Muscle of arm (tissue), 14 donors: ENCODE data around the gene LRRC40. TPM values are rescaled to one million over a fixed set of nuclear protein-coding genes. Genes with fewer than 3 reads are reported as not detected.
"Not testable (repeated sequence)": the region's sequence is repeated elsewhere in the genome, so short reads cannot be mapped to it uniquely, and the experiment has no call there.

Experiments
- DNase-seq: peaks from one replicate; pipeline ENCODE4 v3.0.0-alpha.2; 2013
- long read RNA-seq, 11 donors: transcript quantifications; one replicate each; lab custom pipeline, GENCODE V29; 2026
- polyA plus RNA-seq, 12 donors: library from polyadenylated mRNA; unstranded; fragments of 120-200 nt; gene quantifications; one replicate each; pipeline ENCODE4 v1.2.1, GENCODE V29; 2013; ENCODE audit not compliant: insufficient read length in 12 of 12

LRRC40 gene
- 10 to 100 TPM in 11 of 12 donors, not detected in 1; 13.2 to 22.9 (median 19.2) TPM for polyA plus RNA-seq
- long read RNA-seq, donor 1, transcript LRRC40-201 (15 exons, 2,884 nt): major isoform, 5 of 231 reads
- long read RNA-seq, donor 1, partial matches to known transcripts: 226 of 231 reads
- long read RNA-seq, donor 1, other reads (novel, unspliced or antisense): 0 of 231 reads
- long read RNA-seq, donor 2, partial matches to known transcripts: 0 of 4 reads
- long read RNA-seq, donor 2, other reads (novel, unspliced or antisense): 0 of 4 reads
- long read RNA-seq, donor 3, partial matches to known transcripts: 5 of 7 reads
- long read RNA-seq, donor 3, other reads (novel, unspliced or antisense): 0 of 7 reads
- long read RNA-seq, donor 4, partial matches to known transcripts: 0 of 1 reads
- long read RNA-seq, donor 4, other reads (novel, unspliced or antisense): 0 of 1 reads
- long read RNA-seq, donor 5, partial matches to known transcripts: 1,152 of 1,193 reads
- long read RNA-seq, donor 5, other reads (novel, unspliced or antisense): 39 of 1,193 reads
- long read RNA-seq, donor 6, partial matches to known transcripts: 9 of 11 reads
- long read RNA-seq, donor 6, other reads (novel, unspliced or antisense): 0 of 11 reads
- long read RNA-seq, donor 7, partial matches to known transcripts: 0 of 3 reads
- long read RNA-seq, donor 7, other reads (novel, unspliced or antisense): 0 of 3 reads
- long read RNA-seq, donor 8, transcript LRRC40-201 (15 exons, 2,884 nt): major isoform, 5 of 619 reads
- long read RNA-seq, donor 8, partial matches to known transcripts: 566 of 619 reads
- long read RNA-seq, donor 8, other reads (novel, unspliced or antisense): 48 of 619 reads
- long read RNA-seq, donor 9, partial matches to known transcripts: 0 of 3 reads
- long read RNA-seq, donor 9, other reads (novel, unspliced or antisense): 0 of 3 reads
- long read RNA-seq, donor 10, partial matches to known transcripts: 6 of 9 reads
- long read RNA-seq, donor 10, other reads (novel, unspliced or antisense): 0 of 9 reads
- long read RNA-seq, donor 11, partial matches to known transcripts: 5 of 9 reads
- long read RNA-seq, donor 11, other reads (novel, unspliced or antisense): 0 of 9 reads

DNA sequence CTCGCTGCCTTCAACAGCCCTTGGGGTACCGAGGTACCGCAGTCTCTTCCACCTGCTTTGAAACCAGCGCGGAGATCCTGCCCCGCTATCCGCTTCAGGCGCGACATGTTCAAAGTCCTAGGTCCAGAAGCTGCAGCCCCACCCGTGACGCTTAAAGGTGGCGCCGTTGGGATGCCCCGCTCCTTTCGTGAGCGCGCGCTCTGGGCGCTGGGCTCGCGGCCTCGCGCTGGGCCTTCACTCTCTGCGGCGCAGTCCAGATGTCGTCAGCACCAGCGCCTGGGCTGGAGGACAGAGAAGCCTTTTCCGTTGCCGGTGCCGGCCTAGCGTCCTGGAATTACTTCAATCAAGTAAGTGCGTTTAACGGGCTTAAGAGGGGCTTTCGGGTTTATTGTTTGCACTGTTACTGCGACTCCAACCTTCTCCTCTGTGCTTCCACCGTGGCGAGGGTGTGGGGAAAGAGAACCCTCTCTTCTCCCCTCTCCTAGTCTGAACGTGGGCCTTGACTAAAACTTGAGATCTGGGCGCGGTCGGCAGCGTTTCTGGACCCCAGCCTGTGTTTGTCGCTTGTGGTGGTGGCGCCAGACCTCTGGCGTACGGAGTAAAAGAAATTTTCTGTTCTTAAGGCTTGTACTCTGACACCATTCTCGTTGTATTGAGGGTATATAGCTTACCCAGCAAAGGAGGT is at the start of gene LRRC40:
TSS of gene LRRC40 (minus strand) at position 146 of the 685 bp plus-strand sequence. CDS start at position 107, 39 bp downstream.
- peak; percentile 98 for DNase-seq

- DNase-seq: no peak
Measured at GRCh38 chr1:70248729-70249128, 43.4 kb upstream of the LRRC40 start.

DNA sequence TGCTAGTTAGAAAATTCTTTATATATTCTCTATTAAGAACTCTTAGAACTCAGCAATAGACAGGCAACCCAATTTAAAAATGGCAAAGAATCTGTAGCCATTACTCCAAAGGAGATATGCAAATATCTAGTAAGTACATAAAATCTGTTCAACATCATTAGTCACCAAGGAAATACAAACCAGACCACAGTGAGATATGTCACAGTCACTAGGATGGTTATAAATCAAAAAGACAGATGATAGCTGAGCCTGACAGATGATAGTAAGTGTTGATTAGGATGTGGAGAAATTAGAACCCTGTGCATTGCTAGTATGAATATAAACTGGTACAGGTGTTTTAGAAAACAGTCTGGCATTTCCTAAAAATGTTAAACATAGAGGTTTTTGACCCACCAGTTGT is 42.4 kb upstream of the LRRC40 start:
- no peak for DNase-seq

DNA sequence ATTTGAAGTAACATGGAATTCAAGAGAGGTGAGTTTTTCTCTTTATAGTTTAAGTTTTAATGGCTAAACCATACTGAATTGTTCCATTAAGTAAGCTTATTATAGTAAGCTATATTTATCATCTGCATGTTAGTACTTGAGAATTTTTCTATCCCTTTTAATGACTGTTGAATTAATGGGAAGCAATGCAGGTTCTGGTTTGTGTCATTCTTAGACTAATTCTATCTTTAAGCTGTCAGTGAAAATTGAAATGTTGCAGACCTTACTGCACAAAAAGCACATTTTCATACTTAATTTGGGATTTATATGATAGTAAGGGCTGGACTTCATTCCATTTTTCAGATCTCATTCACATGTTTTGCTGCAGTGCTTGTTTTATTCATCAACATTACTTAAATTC is 41.7 kb upstream of the LRRC40 start:
- DNase-seq: no peak

DNA sequence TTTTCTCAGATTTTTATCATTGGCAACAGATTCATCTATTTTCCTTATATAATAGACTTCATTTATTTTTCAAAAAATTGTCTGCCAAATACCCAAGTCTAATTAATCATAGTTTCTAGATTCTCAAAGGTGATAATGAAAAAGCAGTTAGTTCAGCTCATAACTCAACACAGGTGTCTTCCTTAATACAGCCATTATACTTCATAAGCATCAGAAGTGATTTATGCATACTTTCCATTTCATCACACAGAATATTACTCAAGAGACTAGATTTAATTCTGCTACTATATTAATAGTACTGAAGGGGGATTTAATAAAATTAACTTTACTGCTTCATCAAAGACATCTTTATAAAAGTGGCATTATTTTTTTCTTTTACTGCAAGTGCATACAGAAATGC is 34.6 kb upstream of the LRRC40 start:
- no peak for DNase-seq

- DNase-seq: no peak
Measured at GRCh38 chr1:70234733-70235132, 29.4 kb upstream of the LRRC40 start.

DNA sequence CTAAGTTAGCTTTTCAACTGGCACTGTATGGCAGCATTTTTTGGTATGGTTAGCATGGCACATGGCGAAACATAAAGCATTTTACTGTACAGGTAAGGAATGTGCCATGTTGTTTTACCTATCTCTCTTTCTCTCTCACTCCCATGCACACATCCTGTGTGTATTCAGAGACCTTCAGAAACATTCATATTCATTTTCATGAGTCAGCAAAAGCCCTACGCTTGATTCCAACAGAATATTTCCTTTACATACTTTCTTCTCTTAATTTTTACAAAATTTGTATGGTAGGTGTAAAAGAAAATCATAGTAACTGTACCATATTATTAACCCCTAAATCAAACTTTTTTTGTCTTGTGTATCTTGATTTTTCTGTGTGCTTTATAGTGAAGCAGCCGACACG is 26.1 kb upstream of the LRRC40 start:
- no peak for DNase-seq

DNA sequence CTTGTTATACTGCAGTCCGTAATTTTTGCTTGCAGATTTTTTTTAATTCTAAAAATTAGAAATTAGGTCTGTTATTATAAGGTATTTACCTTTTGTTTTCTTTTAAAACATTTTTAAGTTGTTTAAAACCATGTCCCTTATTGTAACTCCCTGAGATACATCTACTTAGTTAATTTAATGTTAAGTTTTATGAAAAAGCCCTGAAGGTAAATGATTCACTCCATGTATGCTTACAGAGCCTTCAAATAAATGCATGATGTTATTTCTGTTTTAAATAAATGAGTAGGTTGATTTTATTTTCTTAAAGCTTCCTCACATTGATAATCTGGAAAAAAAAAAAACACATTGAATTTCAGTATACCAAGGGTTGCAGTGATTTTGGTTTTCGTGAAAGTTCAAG is 23.3 kb upstream of the LRRC40 start:
- no peak for DNase-seq

DNA sequence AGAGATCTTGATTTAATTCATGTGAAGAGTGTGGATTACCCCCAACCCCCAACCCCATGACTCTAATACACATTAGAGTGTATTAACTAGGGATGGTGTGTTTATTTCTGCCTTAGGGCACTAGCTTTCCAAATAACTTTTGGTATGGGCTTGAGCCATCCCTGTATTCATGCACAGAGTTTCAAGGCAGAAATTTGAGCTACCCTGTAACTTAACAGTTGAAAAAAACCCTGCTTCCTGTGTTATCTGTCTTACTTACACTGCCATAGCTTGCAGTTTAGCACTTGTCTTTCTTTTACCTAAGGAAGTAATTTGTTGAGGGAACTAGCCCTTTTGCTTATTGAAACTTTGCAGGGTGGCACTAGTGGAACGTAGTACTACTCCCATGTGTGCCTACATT is 22.1 kb upstream of the LRRC40 start:
- no peak for DNase-seq

- no peak for DNase-seq
Measured at GRCh38 chr1:70224954-70225353, 19.6 kb upstream of the LRRC40 start.

DNA sequence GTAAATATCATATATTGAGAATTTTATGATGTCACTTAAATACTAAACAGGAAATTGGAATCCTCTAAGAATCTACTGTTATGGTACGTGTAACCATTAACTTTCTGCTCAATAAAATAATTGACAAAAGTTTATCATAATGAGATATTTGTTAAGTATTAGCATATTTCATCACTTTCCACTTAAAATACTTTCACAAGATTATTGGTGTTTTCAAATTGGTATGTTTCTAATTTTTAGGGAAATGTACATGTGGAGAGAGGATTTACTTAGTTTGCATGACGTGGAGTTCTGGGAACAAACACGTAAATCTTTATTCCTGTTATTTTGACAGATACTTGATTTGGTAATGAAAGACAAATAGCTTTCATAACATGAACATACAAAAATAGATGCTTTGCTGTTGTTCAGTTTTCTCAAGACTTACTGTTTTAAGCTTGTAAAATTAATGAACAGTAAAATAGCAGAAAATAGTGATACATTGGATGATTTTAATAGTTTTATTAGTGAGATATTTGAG is 17.4 kb upstream of the LRRC40 start:
- DNase-seq: no peak

DNA sequence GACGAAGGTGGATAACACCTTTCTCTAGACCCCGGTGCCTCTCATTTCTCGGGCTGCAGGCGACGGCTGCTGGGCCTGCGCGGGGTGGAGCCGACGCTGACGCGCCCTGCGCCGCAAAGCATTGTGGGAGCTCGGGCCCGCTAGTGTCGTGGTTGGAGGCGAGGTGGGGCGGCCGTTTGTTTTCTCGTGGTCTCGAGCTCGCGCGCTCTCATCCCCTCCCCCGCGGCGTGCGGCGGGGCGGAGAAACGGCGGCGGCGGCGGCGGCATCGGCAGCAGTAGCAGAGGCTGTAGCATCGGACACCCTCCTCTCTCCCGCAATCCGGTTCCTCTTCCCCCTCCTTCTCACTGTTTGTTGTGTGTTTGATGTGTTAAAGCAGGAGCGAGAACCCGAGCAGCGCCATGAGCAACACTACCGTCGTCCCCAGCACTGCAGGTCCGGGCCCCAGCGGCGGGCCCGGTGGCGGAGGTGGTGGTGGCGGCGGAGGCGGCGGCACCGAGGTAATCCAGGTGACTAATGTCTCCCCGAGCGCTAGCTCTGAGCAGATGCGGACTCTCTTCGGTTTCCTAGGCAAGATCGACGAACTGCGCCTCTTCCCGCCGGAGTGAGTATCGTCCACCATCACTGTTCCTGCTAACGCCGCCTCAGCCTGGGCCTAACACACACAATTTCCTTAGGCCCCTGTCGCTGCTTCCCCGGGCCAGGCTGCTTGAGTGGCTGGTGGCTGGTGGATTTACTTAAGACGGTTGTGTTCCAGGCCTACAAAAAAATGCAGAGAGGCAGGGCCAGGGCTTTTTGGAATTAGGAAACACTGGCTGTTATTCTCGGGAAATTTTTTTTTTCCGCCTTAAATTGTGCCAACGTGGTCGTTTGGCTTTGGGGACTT is 16.1 kb upstream of the LRRC40 start, which contains the start of gene SRSF11:
TSS of gene SRSF11 (plus strand) at position 143 of the 884 bp plus-strand sequence. CDS start at position 400, 257 bp downstream.
- peak; percentile 97 for DNase-seq

GRCh38 chr1:70220517-70221237 is 15.3 kb upstream of the LRRC40 start:
- DNase-seq: no peak

GRCh38 chr1:70220015-70220414 is 14.6 kb upstream of the LRRC40 start:
- no peak for DNase-seq

DNA sequence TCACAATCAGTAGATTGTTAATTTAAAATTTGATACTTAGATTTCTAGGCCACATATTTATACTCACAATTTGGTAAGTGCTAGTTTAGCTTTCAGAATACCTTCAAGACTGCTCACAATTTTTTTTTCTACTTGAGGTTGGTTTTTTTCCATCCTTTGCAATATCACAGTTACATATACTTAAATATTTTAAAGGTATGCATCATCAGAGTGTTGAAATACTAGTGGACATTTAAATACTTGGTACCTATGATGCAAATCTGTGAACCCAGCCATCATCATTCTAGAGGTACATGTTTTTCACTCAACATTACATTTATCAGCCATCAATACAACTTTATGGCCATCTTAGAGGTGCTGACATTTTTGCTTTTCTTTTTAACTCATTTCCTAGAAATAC is 6.2 kb upstream of the LRRC40 start:
- no peak for DNase-seq

- no peak for DNase-seq
Measured at GRCh38 chr1:70210820-70211219, 5.4 kb upstream of the LRRC40 start.

GRCh38 chr1:70208292-70208691 is 2.9 kb upstream of the LRRC40 start:
- no peak for DNase-seq

DNA sequence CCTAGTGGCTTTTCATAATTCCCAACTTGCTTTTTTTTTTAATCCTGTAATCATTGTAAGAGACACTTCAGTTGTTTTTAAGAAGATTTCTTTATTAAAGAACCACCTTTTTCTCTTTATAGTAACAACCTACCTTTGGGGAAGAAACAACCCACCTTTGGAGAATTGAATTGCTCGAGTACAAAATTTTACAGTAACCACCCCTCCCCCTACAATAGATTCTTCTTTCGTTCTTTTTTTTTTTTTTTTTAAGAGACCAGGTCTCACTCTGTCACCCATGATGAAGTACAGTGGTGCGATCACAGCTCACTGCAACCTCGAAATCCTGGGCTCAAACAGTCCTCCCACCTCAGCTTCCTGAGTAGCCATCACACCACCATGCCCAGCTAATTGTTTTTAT is 2.1 kb upstream of the LRRC40 start:
- DNase-seq: no peak

DNA sequence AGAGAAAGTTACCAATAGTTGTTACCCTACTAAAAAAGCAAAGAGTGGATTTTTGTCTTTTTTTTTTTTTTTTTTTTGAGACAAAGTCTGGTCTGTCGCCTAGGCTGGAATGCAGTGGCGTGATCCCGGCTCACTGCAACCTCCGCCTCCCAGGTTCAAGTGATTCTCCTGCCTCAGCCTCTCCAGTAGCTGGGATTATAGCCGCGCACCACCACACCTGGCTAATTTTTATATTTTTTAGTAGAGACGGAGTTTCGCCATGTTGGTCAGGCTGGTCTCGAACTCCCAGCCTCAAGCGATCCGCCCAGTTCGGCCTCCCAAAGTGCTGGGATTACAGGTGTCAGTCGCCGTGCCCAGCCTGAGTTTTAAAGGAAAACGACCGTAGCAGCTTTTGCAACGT is 1.5 kb upstream of the LRRC40 start:
- DNase-seq: not testable (repeated sequence)

GRCh38 chr1:70205071-70205433 is 327 bp downstream of the LRRC40 start:
- no peak for DNase-seq
